ENCODE measurements around the gene HERPUD1. TPM values are rescaled to one million over a fixed set of nuclear protein-coding genes. Genes with fewer than 3 reads are reported as not detected.

HERPUD1 gene
- total RNA-seq, 1 donor from 2014 or later: 16.1 TPM

- Histone ChIP-seq H3K36me3 (no peaks in the 10 kb centered on the region), H2AFZ (replicated peaks) (no peak overlapping the region), H3K9me3 (ENCODE audit: low read depth) (no peaks in the 10 kb centered on the region), H3F3A (ENCODE audit: low read depth) (peaks cover 9% of the 10 kb centered on the region), H3K4me3 (no peak overlapping the region), H3K9ac (no peak overlapping the region), H3K4me2 (no peak overlapping the region), H4K20me1 (ENCODE audit: low read depth) (peaks cover 12% of the 10 kb centered on the region), H3K4me1 (peaks cover 26% of the 10 kb centered on the region), H3K27ac (no peak overlapping the region), H3K27me3 (no peaks in the 10 kb centered on the region), H3K79me2 (ENCODE audit: low read depth) (peaks cover 28% of the 10 kb centered on the region)
- no peak overlapping the region for H3K27ac Mint-ChIP-seq
- no peaks in the 10 kb centered on the region for H3K9me3 Mint-ChIP-seq
- H3K4me1 Mint-ChIP-seq: peaks cover 25% of the 10 kb centered on the region
- peaks cover 30% of the 10 kb centered on the region for H3K36me3 Mint-ChIP-seq
- TF ChIP-seq EZH2 (IDR thresholded peaks at IDR 0.05) (no peak), EZH2phosphoT487 (IDR thresholded peaks at IDR 0.05) (no peak), CTCF (IDR thresholded peaks at IDR 0.05) (no peak)
- DNase-seq (ENCODE audit: low spot score): no peak
- no peak overlapping the region for H3K4me3 Mint-ChIP-seq
- no peaks in the 10 kb centered on the region for H3K27me3 Mint-ChIP-seq (ENCODE audit: insufficient read depth, low read depth)
These were observed 3.3 kb downstream of the HERPUD1 start for GRCh38 chr16:56935201-56935600.

DNA sequence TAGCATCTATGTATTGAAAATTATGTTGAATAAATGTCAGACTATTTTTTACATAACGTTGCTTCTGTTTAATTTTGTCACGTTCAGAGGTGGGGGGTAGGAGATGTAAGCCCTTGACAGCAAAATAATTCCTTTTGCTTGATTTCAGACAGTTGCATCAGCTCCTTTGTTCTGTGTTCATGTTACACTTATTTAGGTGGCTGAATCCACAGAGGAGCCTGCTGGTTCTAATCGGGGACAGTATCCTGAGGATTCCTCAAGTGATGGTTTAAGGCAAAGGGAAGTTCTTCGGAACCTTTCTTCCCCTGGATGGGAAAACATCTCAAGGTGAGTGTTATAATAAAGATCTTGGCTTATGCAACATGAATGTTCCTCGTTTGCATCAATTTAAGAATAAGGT, 4.5 kb downstream of the HERPUD1 start:
- peaks cover 12% of the 10 kb centered on the region for H4K20me1 ChIP-seq (ENCODE audit: low read depth)
- no peak overlapping the region for H3K9ac ChIP-seq
- H3K79me2 ChIP-seq (ENCODE audit: low read depth): peaks cover 28% of the 10 kb centered on the region
- H3K9me3 ChIP-seq (ENCODE audit: low read depth): no peaks in the 10 kb centered on the region
- TF ChIP-seq EZH2 (IDR thresholded peaks at IDR 0.05): no peak
- no peak for TF ChIP-seq EZH2phosphoT487 (IDR thresholded peaks at IDR 0.05)
- no peak for TF ChIP-seq CTCF (IDR thresholded peaks at IDR 0.05)
- H3K36me3 ChIP-seq: no peaks in the 10 kb centered on the region
- H3K27me3 ChIP-seq: no peaks in the 10 kb centered on the region
- no peak overlapping the region for H2AFZ ChIP-seq (replicated peaks)
- peaks cover 15% of the 10 kb centered on the region for H3K4me1 Mint-ChIP-seq
- no peak overlapping the region for H3K4me2 ChIP-seq
- H3K27ac ChIP-seq: no peak overlapping the region
- H3K27ac Mint-ChIP-seq: no peak overlapping the region
- peaks cover 30% of the 10 kb centered on the region for H3K36me3 Mint-ChIP-seq
- no peak for DNase-seq (ENCODE audit: low spot score)
- H3F3A ChIP-seq (ENCODE audit: low read depth): peaks cover 4% of the 10 kb centered on the region
- peaks cover 15% of the 10 kb centered on the region for H3K4me1 ChIP-seq
- no peak overlapping the region for H3K4me3 ChIP-seq
- H3K9me3 Mint-ChIP-seq: no peaks in the 10 kb centered on the region
- H3K4me3 Mint-ChIP-seq: no peak overlapping the region
- no peaks in the 10 kb centered on the region for H3K27me3 Mint-ChIP-seq (ENCODE audit: insufficient read depth, low read depth)

DNA sequence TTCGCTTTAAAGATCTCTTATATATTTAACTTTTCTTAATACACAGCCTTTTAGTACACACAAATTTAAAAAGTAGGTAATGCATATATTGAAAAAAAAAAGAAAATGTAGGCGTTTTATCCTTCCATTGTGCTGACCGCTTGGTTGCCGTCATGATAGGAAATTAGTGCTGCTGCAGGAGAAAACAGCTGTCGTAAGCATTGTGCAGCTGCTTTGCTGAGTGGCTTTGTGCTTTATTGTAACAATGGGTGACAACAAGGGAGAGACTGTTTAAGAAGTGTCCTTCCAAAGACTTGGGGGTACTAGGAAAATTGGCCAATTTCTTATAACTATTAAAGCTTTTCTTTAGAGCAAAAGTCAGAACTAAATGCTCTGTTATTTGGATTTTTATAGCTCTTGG, 5.0 kb downstream of the HERPUD1 start:
- Mint-ChIP-seq H3K27me3 (ENCODE audit: insufficient read depth, low read depth) (no peaks in the 10 kb centered on the region), H3K36me3 (peaks cover 33% of the 10 kb centered on the region), H3K9me3 (no peaks in the 10 kb centered on the region), H3K27ac (no peak overlapping the region), H3K4me3 (no peak overlapping the region), H3K4me1 (peaks cover 15% of the 10 kb centered on the region)
- no peak overlapping the region for H3K27ac ChIP-seq
- H3F3A ChIP-seq (ENCODE audit: low read depth): peaks cover 4% of the 10 kb centered on the region
- no peak for DNase-seq (ENCODE audit: low spot score)
- peaks cover 28% of the 10 kb centered on the region for H3K79me2 ChIP-seq (ENCODE audit: low read depth)
- TF ChIP-seq CTCF (IDR thresholded peaks at IDR 0.05): no peak
- no peak overlapping the region for H3K9ac ChIP-seq
- H3K4me3 ChIP-seq: no peak overlapping the region
- no peaks in the 10 kb centered on the region for H3K27me3 ChIP-seq
- H3K36me3 ChIP-seq: no peaks in the 10 kb centered on the region
- no peak overlapping the region for H2AFZ ChIP-seq (replicated peaks)
- no peaks in the 10 kb centered on the region for H3K9me3 ChIP-seq (ENCODE audit: low read depth)
- peaks cover 14% of the 10 kb centered on the region for H3K4me1 ChIP-seq
- no peak overlapping the region for H3K4me2 ChIP-seq
- H4K20me1 ChIP-seq (ENCODE audit: low read depth): peaks cover 12% of the 10 kb centered on the region

Measured in neural progenitor cell (in vitro differentiated cells).